ENCODE results near the gene UMAD1.

DNA sequence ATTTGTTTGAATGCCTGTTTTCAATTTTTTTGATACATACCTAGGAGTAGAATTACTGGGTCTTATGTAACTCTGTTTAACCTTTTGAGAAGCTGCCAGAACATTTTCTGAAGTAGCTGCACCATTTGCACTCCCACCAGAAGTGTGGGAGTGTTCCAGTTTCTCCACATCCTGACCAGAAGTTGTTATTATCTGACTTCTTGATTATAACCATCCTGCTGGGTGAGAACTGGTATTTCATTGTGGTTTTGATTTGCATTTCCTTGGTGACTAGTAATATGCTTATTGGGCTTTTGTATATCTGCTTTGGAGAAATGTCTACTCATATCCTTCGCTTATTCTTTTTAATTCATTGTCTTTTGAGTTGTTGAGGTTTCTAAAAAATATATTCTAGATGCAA, 210.8 kb downstream of the UMAD1 start:
- TF ChIP-seq EZH2 (IDR thresholded peaks at IDR 0.05; ENCODE audit: insufficient read depth, low read length) = no peak
- TF ChIP-seq, protein P1, sequence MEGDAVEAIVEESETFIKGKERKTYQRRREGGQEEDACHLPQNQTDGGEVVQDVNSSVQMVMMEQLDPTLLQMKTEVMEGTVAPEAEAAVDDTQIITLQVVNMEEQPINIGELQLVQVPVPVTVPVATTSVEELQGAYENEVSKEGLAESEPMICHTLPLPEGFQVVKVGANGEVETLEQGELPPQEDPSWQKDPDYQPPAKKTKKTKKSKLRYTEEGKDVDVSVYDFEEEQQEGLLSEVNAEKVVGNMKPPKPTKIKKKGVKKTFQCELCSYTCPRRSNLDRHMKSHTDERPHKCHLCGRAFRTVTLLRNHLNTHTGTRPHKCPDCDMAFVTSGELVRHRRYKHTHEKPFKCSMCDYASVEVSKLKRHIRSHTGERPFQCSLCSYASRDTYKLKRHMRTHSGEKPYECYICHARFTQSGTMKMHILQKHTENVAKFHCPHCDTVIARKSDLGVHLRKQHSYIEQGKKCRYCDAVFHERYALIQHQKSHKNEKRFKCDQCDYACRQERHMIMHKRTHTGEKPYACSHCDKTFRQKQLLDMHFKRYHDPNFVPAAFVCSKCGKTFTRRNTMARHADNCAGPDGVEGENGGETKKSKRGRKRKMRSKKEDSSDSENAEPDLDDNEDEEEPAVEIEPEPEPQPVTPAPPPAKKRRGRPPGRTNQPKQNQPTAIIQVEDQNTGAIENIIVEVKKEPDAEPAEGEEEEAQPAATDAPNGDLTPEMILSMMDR (IDR thresholded peaks at IDR 0.05; ENCODE audit: insufficient read depth, low read depth, low read length) = no peak
